Kidney glomerular epithelial cell (primary cell): ENCODE measurements around the gene THSD7B.

Experiments
- DNase-seq: peaks from one replicate; lab custom pipeline; 2025; lab: John Stamatoyannopoulos, UW

THSD7B gene

GRCh38 chr2:137383391-137383790 is 618.0 kb downstream of the THSD7B start:
- no peak for DNase-seq

GRCh38 chr2:137387044-137387443 is 621.7 kb downstream of the THSD7B start:
- DNase-seq: no peak

- no peak for DNase-seq
Measured at GRCh38 chr2:137405496-137405895, 640.2 kb downstream of the THSD7B start.

GRCh38 chr2:137411585-137411984 is 646.2 kb downstream of the THSD7B start:
- DNase-seq: no peak

- no peak for DNase-seq
Measured at GRCh38 chr2:137420744-137421143, 655.4 kb downstream of the THSD7B start.

- no peak for DNase-seq
Measured at GRCh38 chr2:137435162-137435561, 669.8 kb downstream of the THSD7B start.

GRCh38 chr2:137437386-137437785 is 672.0 kb downstream of the THSD7B start:
- DNase-seq: no peak

GRCh38 chr2:137444970-137445369 is 679.6 kb downstream of the THSD7B start:
- no peak for DNase-seq

- no peak for DNase-seq
Measured at GRCh38 chr2:137449454-137449853, 684.1 kb downstream of the THSD7B start.

- DNase-seq: no peak
Measured at GRCh38 chr2:137454886-137455285, 689.5 kb downstream of the THSD7B start.

- DNase-seq: peak; percentile 53
Measured at GRCh38 chr2:137467246-137467862, 702.0 kb downstream of the THSD7B start.

- DNase-seq: no peak
Measured at GRCh38 chr2:137493261-137493660, 727.9 kb downstream of the THSD7B start.

- no peak for DNase-seq
Measured at GRCh38 chr2:137500599-137500998, 735.3 kb downstream of the THSD7B start.

- no peak for DNase-seq
Measured at GRCh38 chr2:137507237-137507636, 741.9 kb downstream of the THSD7B start.

- no peak for DNase-seq
Measured at GRCh38 chr2:137508739-137509384, 743.5 kb downstream of the THSD7B start.

- no peak for DNase-seq
Measured at GRCh38 chr2:137511526-137511925, 746.2 kb downstream of the THSD7B start.

- no peak for DNase-seq
Measured at GRCh38 chr2:137521653-137522619, 756.6 kb downstream of the THSD7B start.

- DNase-seq: no peak
Measured at GRCh38 chr2:137522620-137523011, 757.3 kb downstream of the THSD7B start.

GRCh38 chr2:137523931-137524330 is 758.6 kb downstream of the THSD7B start:
- DNase-seq: no peak

GRCh38 chr2:137525132-137525531 is 759.8 kb downstream of the THSD7B start:
- no peak for DNase-seq

GRCh38 chr2:137525641-137526190 is 760.4 kb downstream of the THSD7B start:
- DNase-seq: no peak

GRCh38 chr2:137535897-137536296 is 770.6 kb downstream of the THSD7B start:
- DNase-seq: no peak
